Fibroblast of lung (primary cell): ENCODE measurements around the gene GAK. TPM values are rescaled to one million over a fixed set of nuclear protein-coding genes. Genes with fewer than 3 reads are reported as not detected.

ENCODE experiments used
- DNase-seq, 2 donors: peaks; one replicate each; pipeline versions ENCODE4 v3.0.0 to v3.0.0-alpha.2; 2010; ENCODE audit warnings: low read depth in 2 of 2
- H2AFZ ChIP-seq: 2 replicates; pipeline ENCODE4 v1.5.1; 2012; ENCODE audit warnings: low read length, control low read depth, inconsistent platforms
- H3K27ac ChIP-seq: 2 replicates; pipeline ENCODE4 v1.5.1; 2011; ENCODE audit warnings: low read length, control low read depth; ENCODE audit not compliant: insufficient read depth
- H3K27me3 ChIP-seq: 2 replicates; pipeline ENCODE4 v1.5.1; 2011; ENCODE audit warnings: mild to moderate bottlenecking, low read length; ENCODE audit not compliant: control insufficient read depth, insufficient read depth
- H3K36me3 ChIP-seq: 2 replicates; pipeline ENCODE4 v1.5.1; 2011; ENCODE audit warnings: low read length; ENCODE audit not compliant: control insufficient read depth, insufficient read depth
- H3K4me1 ChIP-seq: 2 replicates; pipeline ENCODE4 v1.5.1; 2011; ENCODE audit warnings: low read length; ENCODE audit not compliant: control insufficient read depth, insufficient read depth; ENCODE audit errors: extremely low read depth
- H3K4me2 ChIP-seq: 2 replicates; pipeline ENCODE4 v1.5.1; 2011; ENCODE audit warnings: low read length, control low read depth; ENCODE audit not compliant: insufficient read depth; ENCODE audit errors: extremely low read depth
- H3K4me3 ChIP-seq, 4 experiments: fragments of 200-600 bp in 1 of 4; sonication (generic) in 1 of 4; replicated peaks in 1 of 4; 2 replicates each; pipeline ENCODE4 v1.5.1; 2011 to 2016; ENCODE audit warnings: low read length in 4 of 4, low read depth in 3 of 4, mild to moderate bottlenecking in 3 of 4, control low read depth in 2 of 4, inconsistent platforms in 1 of 4, mixed read lengths in 1 of 4; ENCODE audit not compliant: insufficient read depth in 1 of 4; ENCODE audit errors: control extremely low read depth in 1 of 4
- H3K79me2 ChIP-seq: 2 replicates; pipeline ENCODE4 v1.5.1; 2012; ENCODE audit warnings: mild to moderate bottlenecking, low read length, inconsistent platforms; ENCODE audit not compliant: control insufficient read depth, insufficient read depth
- H3K9ac ChIP-seq: 2 replicates; pipeline ENCODE4 v1.5.1; 2011; ENCODE audit warnings: mild to moderate bottlenecking, low read length, control low read depth; ENCODE audit not compliant: insufficient read depth
- H3K9me3 ChIP-seq: 2 replicates; pipeline ENCODE4 v1.5.1; 2012; ENCODE audit warnings: low read depth, low read length; ENCODE audit not compliant: control insufficient read depth, insufficient read depth
- H4K20me1 ChIP-seq: 2 replicates; pipeline ENCODE4 v1.5.1; 2011; ENCODE audit warnings: low read length; ENCODE audit not compliant: control insufficient read depth, insufficient read depth; ENCODE audit errors: extremely low read depth
- EZH2 ChIP-seq: IDR thresholded peaks from 2 replicates; pipeline ENCODE4 v1.5.1; 2012; ENCODE audit warnings: low read length, control low read depth, mild to moderate bottlenecking; ENCODE audit errors: missing control alignments
- polyA plus RNA-seq, 2 donors: library from polyadenylated mRNA; depleted of rRNA in 1 of 2; stranded (reverse) in 1 of 2; unstranded in 1 of 2; fragments of >200 nt; gene quantifications; 2 replicates each; pipeline ENCODE4 v1.2.1, GENCODE V29; 2011 to 2012; ENCODE audit warnings: missing spikeins in 1 of 2
- total RNA-seq: library from RNA; depleted of rRNA; stranded (reverse); fragments of >200 nt; gene quantifications from 2 replicates; pipeline ENCODE4 v1.2.1, GENCODE V29; 2014
- TF ChIP-seq, protein P1 (sequence below), 2 donors: IDR thresholded peaks in 1 of 2; conservative IDR thresholded peaks in 1 of 2; 1 replicate in 1 of 2; 2 replicates in 1 of 2; pipeline ENCODE4 v1.5.1; 2011 to 2012; ENCODE audit warnings: low read length in 2 of 2, control low read depth in 1 of 2, inconsistent platforms in 1 of 2, low read depth in 1 of 2, mild to moderate bottlenecking in 1 of 2

Gene GAK
- total and polyA plus RNA-seq, 2 donors (not counting 1 experiment from before 2014, with no cell fraction given) = 10.1 to 48.2 TPM

DNA sequence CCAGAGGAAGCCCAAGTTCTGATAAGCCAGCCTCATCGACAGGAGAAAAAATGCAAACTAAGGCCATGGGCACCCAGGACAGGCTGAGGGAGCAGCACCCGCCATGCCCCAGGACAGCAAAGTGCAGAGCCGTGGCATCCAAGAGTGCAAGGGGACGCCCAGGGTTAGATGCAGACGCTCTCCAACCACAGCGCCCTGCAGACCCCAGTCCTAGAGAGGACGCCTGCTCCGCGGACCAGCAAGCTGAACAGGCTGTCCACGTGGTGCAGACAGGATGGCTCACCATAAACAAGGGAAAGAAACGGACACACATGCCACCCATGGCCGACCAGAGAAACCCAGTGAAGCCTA is 32.6 kb downstream of the GAK start:
- no peak overlapping the region for H3K4me3 ChIP-seq
- no peak overlapping the region for H3K27ac ChIP-seq
- no peaks in the 10 kb centered on the region for H3K79me2 ChIP-seq
- H3K4me2 ChIP-seq = no peak overlapping the region
- peaks cover 15% of the 10 kb centered on the region for H3K36me3 ChIP-seq
- DNase-seq = no peak
- TF ChIP-seq, protein P1, sequence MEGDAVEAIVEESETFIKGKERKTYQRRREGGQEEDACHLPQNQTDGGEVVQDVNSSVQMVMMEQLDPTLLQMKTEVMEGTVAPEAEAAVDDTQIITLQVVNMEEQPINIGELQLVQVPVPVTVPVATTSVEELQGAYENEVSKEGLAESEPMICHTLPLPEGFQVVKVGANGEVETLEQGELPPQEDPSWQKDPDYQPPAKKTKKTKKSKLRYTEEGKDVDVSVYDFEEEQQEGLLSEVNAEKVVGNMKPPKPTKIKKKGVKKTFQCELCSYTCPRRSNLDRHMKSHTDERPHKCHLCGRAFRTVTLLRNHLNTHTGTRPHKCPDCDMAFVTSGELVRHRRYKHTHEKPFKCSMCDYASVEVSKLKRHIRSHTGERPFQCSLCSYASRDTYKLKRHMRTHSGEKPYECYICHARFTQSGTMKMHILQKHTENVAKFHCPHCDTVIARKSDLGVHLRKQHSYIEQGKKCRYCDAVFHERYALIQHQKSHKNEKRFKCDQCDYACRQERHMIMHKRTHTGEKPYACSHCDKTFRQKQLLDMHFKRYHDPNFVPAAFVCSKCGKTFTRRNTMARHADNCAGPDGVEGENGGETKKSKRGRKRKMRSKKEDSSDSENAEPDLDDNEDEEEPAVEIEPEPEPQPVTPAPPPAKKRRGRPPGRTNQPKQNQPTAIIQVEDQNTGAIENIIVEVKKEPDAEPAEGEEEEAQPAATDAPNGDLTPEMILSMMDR (conservative IDR thresholded peaks at IDR 0.05 in 1 of 2, IDR thresholded peaks at IDR 0.05 in 1 of 2; ENCODE audit: low read depth in 1 of 2, low read length in 2 of 2) = no peak
- no peak for TF ChIP-seq EZH2
- H4K20me1 ChIP-seq = no peaks in the 10 kb centered on the region
- no peaks in the 10 kb centered on the region for H3K27me3 ChIP-seq
- H3K4me1 ChIP-seq = no peaks in the 10 kb centered on the region
- no peaks in the 10 kb centered on the region for H3K9me3 ChIP-seq
- no peak overlapping the region for H2AFZ ChIP-seq
- H3K9ac ChIP-seq = no peak overlapping the region

DNA sequence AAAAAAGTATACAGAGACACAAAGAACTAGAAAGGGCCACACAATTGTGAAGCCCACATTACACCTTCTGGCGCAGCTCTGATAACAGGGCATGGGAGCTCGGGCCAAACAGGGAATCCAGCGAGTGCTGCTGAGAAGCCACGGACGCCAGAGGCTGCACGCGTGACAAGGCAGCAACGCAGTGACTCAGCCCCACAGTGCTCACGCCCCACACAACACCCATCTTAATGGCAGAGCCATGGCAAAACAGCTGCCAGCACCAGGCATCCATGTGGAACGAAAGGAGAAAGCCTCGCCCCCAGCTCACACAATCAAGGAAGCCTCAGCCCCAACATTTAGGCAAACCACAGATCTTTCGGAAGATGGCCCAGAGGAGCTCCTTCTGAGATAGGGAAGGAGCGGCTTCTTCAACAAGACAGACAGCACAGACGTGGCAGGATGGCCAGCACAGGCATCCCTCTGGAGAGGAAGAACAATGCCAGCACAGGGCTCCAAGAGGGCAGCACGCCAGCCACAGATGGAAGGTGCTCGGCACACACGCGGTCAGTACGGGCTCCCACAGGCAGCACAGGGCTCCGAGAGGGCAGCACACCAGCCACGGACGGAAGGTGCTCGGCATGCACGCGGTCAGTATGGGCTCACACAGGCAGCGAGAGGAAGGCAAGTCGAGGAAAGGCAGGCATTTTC is 33.1 kb downstream of the GAK start:
- H2AFZ ChIP-seq = no peak overlapping the region
- no peaks in the 10 kb centered on the region for H3K9me3 ChIP-seq
- no peak overlapping the region for H3K27ac ChIP-seq
- no peaks in the 10 kb centered on the region for H3K79me2 ChIP-seq
- no peaks in the 10 kb centered on the region for H4K20me1 ChIP-seq
- H3K27me3 ChIP-seq = no peaks in the 10 kb centered on the region
- peaks cover 19% of the 10 kb centered on the region for H3K36me3 ChIP-seq
- H3K4me3 ChIP-seq = no peak overlapping the region
- no peak overlapping the region for H3K4me2 ChIP-seq
- TF ChIP-seq, protein P1 (conservative IDR thresholded peaks at IDR 0.05 in 1 of 2, IDR thresholded peaks at IDR 0.05 in 1 of 2; ENCODE audit: low read depth in 1 of 2, low read length in 2 of 2) = no peak
- TF ChIP-seq EZH2 = no peak
- H3K9ac ChIP-seq = no peak overlapping the region
- H3K4me1 ChIP-seq = no peaks in the 10 kb centered on the region
- no peak for DNase-seq

DNA sequence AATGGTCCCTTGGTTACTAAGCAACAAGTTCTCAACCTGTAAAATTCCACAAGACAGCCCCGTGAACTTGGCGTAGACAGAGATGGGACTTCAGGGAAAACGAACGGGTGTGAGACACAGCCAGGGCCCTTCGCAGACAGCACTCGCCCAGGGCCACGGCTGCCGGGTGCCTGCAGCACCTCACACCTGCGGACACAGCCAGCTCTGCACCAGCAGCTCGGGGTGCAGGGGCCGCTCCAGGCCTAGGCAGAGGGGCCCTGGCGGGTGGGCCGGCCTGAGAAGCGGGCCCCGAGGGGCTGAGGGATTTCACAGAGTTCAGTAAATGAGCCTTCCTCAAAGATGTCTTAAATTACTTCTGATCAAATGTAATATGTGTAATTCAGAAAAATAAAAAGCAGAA is 34.0 kb downstream of the GAK start:
- H3K9me3 ChIP-seq = no peaks in the 10 kb centered on the region
- H2AFZ ChIP-seq = no peak overlapping the region
- no peak overlapping the region for H3K27ac ChIP-seq
- no peaks in the 10 kb centered on the region for H3K4me1 ChIP-seq
- H3K27me3 ChIP-seq = no peaks in the 10 kb centered on the region
- H4K20me1 ChIP-seq = no peaks in the 10 kb centered on the region
- no peaks in the 10 kb centered on the region for H3K79me2 ChIP-seq
- TF ChIP-seq EZH2 = no peak
- TF ChIP-seq, protein P1 (conservative IDR thresholded peaks at IDR 0.05 in 1 of 2, IDR thresholded peaks at IDR 0.05 in 1 of 2; ENCODE audit: low read depth in 1 of 2, low read length in 2 of 2) = no peak
- H3K4me3 ChIP-seq = no peak overlapping the region
- no peak overlapping the region for H3K4me2 ChIP-seq
- H3K36me3 ChIP-seq = peaks cover 21% of the 10 kb centered on the region
- no peak for DNase-seq
- no peak overlapping the region for H3K9ac ChIP-seq
